NCI-H748 treated with DMSO at 0.1 percent for 48 hours (cell line): ENCODE measurements around the gene SOX6.
A peak's percentile ranks its signal among the peaks of the same experiment; 100 is the strongest.
"Not testable (repeated sequence)": the region's sequence is repeated elsewhere in the genome, so short reads cannot be mapped to it uniquely, and the experiment has no call there.

Source experiments
- DNase-seq: peaks from one replicate; lab custom pipeline; 2025; lab: John Stamatoyannopoulos, UW

Gene SOX6

GRCh38 chr11:15932417-15932816 lies 423.9 kb downstream of the SOX6 start:
- no peak for DNase-seq

GRCh38 chr11:15931497-15931896 lies 424.8 kb downstream of the SOX6 start:
- DNase-seq: no peak

- no peak for DNase-seq
These were observed 425.8 kb downstream of the SOX6 start for GRCh38 chr11:15930442-15931025.

GRCh38 chr11:15929371-15929901 lies 426.9 kb downstream of the SOX6 start:
- DNase-seq: no peak

GRCh38 chr11:15927864-15928217 lies 428.5 kb downstream of the SOX6 start:
- no peak for DNase-seq

GRCh38 chr11:15927196-15927863 lies 429.0 kb downstream of the SOX6 start:
- DNase-seq: no peak

GRCh38 chr11:15926071-15926470 lies 430.3 kb downstream of the SOX6 start:
- DNase-seq: no peak

- no peak for DNase-seq
These were observed 433.2 kb downstream of the SOX6 start for GRCh38 chr11:15923183-15923582.

- not testable (repeated sequence) for DNase-seq
These were observed 433.6 kb downstream of the SOX6 start for GRCh38 chr11:15922745-15923144.

- no peak for DNase-seq
These were observed 435.3 kb downstream of the SOX6 start for GRCh38 chr11:15920856-15921629.

GRCh38 chr11:15918674-15919073 lies 437.7 kb downstream of the SOX6 start:
- DNase-seq: no peak

- DNase-seq: peak; percentile 89
These were observed 438.1 kb downstream of the SOX6 start for GRCh38 chr11:15918212-15918611.
